ENCODE data around the gene TAPBPL.
"Not testable (repeated sequence)": the region's sequence is repeated elsewhere in the genome, so short reads cannot be mapped to it uniquely, and the experiment has no call there.

Gene TAPBPL

GRCh38 chr12:6494258-6494743 lies 42.5 kb downstream of the TAPBPL start:
- no peak for DNase-seq

- peak; percentile 8 for DNase-seq
Observed at GRCh38 chr12:6494968-6495367, 43.1 kb downstream of the TAPBPL start.

GRCh38 chr12:6497291-6497690 lies 45.4 kb downstream of the TAPBPL start:
- DNase-seq = not testable (repeated sequence)

- no peak for DNase-seq
Observed at GRCh38 chr12:6500466-6500865, 48.6 kb downstream of the TAPBPL start.

GRCh38 chr12:6507102-6507998 lies 55.5 kb downstream of the TAPBPL start:
- no peak for DNase-seq

GRCh38 chr12:6508087-6508486 lies 56.2 kb downstream of the TAPBPL start:
- DNase-seq = no peak
